Left renal pelvis (tissue), 4 donors: ENCODE measurements around the gene PRPF8. TPM values are rescaled to one million over a fixed set of nuclear protein-coding genes. Genes with fewer than 3 reads are reported as not detected.

Experiments used
- DNase-seq, 4 donors: peaks; one replicate each; pipeline ENCODE4 v3.0.0-alpha.2; 2013; ENCODE audit warnings: low read depth in 4 of 4, low spot score in 3 of 4
- polyA plus RNA-seq, 4 donors: library from polyadenylated mRNA; unstranded; fragments of 120-200 nt; gene quantifications; one replicate each; pipeline ENCODE4 v1.2.1, GENCODE V29; 2013; ENCODE audit not compliant: insufficient read length in 4 of 4

Gene PRPF8
- polyA plus RNA-seq, 4 donors: 229 to 335 (median 277) TPM

GRCh38 chr17:1628856-1629503 is 55.7 kb downstream of the PRPF8 start:
- DNase-seq: peak; percentile 83 to 90 (median 86)

DNA sequence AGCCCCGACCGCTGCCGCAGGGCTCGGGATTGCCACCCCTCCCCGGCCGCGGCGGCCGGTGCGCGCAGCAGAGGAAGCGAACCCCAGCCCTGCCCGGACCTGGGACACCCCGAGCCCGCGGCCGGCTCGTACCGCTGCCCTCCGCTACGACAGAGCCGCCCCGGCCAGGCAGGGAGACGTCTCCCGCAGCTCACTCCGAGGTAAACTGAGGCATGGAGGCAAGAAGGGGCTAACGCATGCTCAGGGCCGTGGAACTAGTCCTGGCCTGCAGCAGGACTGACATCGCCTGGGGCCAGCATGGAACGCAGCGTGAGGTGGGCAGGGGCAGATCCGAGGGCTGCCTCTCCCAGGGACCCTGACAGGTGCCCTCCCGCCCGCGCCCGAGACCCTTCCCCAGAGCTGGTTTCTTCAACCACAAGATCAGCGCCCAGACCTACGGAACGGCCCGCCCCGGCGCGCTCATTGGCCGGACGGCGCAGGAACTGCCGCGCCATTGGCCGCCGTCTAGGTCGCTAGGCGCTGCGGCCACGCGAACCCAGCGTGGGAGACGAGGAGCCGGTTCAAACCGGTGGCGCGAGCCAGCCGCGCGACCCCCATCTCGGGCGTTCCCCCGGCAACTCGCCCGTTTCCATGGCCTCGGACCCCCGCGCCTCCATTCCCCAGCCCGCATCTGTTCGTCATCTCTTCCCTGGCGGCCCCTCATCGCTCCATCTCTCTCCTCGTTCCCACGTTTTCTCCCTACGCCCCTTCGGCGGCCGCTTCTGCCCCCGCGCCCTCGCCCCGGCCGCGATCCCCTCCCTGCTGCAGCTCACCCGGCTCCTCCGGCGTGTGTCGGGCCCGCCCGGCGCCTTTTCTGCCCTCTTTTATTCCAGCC is 56.4 kb downstream of the PRPF8 start, which contains the start of gene SLC43A2:
SLC43A2 (minus strand) TSS at position 853 of the 874 bp plus-strand sequence. CDS start 960 bp downstream, outside the sequence.
- DNase-seq: peak in 3 of 4 donors; percentile 73 to 80 (median 78)

GRCh38 chr17:1627182-1627981 is 57.3 kb downstream of the PRPF8 start:
- DNase-seq: no peak

DNA sequence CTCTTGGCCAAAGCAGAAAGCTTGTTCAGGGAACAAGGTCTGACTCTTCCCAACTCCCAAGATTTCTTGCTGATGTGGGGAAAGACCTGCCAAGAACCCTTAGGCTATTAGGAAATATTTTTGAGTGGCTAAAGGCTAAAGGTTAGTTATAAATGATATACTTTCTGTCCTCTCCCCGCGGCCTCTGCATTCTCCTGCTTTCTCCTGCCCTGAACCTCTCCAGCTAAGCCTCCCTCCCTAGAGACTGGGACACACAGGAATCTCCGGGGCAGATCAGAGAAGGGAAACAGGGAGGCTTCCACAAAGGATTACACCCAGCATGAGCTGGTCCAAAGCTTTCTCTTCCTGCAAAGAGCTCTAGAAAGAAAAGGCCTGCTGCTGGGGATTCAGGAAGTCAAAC is 58.3 kb downstream of the PRPF8 start:
- DNase-seq: no peak

- no peak for DNase-seq
Observed at GRCh38 chr17:1625581-1625980, 59.1 kb downstream of the PRPF8 start.

DNA sequence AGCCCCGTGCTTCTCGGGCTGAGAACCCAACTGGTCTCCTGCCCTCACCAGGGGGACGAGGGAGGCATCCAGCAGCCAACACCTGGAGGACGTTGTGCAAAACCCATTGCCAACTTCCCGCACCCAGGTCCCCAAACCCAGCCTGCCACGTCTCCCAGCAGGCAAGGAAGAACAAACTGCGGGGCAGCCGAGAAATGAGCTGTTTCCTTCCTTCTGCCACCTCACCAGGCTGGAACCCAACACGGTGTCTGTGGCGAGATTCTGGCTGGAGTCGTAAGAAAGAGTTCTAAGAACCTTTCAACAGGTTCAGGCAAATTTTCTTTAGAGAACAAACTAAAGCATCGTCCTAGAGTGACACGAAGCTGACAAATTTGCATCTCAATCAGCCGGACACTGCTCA is 59.6 kb downstream of the PRPF8 start:
- DNase-seq: no peak

GRCh38 chr17:1624650-1625049 is 60.0 kb downstream of the PRPF8 start:
- no peak for DNase-seq

DNA sequence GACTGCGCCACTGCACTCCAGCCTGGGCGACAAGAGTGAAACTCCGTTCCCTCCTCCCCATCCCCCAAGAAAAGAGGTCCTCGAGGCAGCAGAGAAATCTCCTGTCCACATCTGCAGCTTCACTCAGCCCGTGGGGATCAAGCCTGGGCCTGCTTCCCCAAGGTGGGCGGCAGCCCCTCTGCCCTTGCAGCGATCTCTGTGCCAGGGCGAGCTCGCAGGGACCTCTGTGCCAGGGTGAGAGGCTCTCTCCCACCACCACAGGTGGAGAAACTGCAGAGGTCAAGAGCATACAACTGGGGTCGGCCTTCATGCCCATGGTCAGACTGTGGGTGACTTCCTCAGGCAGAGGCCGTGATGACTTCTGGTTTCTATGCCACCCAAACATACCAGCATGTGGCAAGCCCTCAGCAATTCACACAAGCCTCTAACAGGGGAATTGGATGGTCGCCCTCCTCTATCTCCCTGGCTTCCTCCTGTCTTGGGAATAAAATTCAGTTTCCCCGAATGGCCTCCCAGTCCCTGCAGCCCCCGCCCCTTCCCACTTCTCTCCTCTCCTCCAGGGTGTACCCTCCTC is 61.5 kb downstream of the PRPF8 start:
- no peak for DNase-seq

DNA sequence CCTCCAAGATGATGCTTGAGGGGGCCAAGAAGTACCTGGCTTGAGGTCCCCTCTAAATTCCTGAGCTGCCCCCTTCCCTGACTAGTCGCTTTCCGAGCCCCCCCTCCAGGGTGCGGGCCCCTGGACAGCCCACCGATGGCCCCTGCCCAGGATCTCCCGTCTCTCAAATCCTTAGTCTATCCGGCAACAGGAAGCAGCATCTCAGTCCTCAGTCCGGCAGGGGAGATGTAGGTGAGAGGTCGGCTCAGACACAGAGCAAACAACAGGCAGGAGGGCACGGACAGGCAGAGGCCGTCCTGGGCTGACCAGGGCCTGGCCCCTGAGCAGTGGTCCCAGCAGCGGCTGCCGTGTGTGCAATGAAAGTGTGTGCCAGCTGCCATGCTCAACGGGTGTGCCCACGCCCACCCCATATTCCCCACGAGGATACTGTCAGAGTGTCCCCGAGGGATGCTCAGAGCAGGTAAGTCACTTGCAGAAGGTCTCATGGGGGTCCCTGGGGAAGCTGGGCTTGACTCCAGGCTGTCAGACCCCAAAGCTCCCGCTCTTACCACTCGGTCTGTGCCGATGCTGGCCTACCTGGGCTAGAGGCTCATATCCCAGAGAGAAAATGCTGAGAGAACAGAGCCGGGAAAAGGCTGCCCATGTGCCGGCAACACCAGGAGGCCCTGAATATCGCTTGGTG is 63.3 kb downstream of the PRPF8 start:
- DNase-seq: no peak

GRCh38 chr17:1620486-1620885 is 64.2 kb downstream of the PRPF8 start:
- no peak for DNase-seq

- no peak for DNase-seq
Observed at GRCh38 chr17:1617620-1618174, 67.0 kb downstream of the PRPF8 start.

DNA sequence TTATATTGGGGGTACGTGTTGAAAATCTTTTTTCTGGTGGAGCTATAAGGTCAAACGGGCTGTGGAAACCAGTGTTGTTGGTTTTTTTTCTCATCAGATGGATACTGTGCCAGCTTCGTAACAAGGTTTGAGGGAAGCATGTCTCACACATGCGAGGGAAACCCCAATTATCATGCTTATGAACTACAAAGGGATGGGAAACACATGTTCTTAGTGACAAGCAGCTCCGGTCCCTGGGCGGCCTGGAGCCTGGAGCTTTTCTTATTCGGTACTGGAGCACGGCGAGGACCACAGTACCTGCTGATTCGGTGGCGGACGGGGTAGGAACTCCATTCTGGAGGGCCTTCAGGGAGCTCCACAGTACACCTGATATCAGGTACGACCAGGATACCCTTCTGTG is 68.6 kb downstream of the PRPF8 start:
- DNase-seq: no peak

DNA sequence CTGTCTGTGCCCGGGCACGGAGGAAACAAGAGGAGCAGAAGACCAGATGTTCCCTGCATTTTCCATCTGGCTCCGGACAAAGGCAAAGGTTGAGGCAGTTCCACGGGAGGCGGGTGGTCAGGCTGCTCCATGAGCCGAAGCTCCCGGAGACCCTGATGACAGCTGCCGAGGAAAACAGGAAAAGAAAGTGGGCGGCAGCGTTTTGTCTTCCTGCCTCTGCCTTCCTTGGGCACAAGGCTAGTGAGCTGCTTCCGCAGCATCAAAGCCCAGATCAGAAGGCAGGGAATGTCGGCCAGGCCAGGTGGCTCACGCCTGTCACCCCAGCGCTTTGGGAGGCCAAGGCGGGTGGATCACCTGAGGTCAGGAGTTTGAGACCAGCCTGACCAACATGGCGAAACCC is 72.3 kb downstream of the PRPF8 start:
- DNase-seq: no peak

DNA sequence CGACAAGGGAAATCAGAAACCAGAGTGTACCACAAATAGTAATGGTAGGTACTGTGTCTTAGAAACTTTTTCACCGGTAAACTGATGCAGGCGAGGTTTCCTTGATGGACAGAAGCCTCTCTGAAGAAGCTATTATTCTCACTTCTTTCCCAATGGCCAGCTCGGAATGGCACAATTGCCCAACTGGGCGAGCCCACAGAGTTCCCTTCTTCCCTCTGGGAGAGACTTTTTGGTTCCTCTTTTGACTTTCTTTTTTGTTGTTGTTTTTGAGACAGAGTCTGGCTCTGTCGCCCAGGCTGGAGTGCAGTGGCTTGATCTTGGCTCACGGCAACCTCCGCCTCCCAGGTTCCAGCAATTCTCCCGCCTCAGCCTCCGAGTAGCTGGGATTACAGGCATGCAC is 73.0 kb downstream of the PRPF8 start:
- no peak for DNase-seq

DNA sequence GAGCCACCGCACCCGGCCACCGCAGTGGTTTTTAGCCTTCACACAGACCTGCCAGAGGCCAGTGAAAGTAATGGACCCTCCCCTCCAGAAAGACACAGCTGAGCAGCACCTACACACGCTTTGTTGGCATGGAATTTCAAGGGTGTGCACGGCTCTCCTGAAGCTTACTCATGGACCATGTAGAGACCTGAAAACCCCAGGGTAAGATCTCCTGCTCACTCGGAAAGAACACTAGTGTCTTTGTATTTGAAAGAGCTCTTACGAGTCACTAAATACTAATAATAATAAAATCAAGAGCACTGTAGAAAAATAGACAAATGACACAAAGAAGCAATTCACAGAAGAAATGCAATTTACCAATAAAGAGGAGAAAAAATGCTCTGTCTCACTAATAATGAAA is 76.0 kb downstream of the PRPF8 start:
- DNase-seq: no peak

DNA sequence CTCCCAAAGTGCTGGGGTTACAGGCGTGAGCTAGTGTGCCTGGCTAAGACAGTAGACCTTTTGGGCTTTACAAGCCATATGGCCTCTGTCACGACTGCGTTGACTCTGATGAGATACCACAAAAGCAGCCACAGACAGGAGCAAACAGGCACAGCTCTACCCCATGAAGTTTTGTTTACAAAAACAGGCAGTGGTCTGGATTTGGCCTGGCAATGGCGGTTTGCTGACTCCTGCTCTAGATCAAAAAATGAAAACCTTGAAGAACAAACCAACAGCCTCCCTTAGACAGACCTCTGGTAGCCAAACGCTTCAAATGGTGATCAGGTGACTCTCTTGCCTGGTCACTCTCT is 76.7 kb downstream of the PRPF8 start:
- DNase-seq: no peak

DNA sequence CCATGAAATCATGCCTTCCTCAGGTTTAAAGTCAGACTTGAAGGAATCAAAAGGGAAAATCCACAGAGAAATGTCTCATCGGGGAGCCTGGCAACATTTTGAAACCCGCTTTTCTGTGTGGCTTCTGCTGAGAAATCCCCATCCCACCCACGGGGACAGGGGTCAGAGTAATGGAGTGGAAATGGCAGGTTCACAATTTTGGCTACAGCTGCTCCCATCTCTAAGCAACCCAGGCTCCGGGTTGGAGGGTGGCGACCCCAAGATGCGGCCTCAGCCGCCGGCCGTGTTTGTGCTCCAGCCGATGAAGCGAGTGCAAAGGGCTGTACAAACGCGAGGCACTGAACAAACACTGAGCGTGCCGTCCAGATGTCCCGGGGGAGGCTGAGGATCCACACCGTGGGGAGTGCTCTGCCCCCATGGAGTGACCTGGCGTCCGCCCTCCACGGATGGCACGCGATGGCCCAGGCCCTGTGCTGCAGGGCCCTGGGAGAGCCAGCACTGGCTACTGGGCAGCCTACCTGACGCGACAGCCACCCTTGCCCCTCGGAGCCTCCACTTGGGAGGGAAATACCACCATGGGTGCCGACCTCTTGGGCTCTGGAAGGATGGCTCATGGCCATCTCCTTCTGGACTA is 78.2 kb downstream of the PRPF8 start:
- DNase-seq: no peak

- no peak for DNase-seq
Observed at GRCh38 chr17:1605681-1606351, 78.9 kb downstream of the PRPF8 start.
